ENCODE data around the gene BOD1L1.

The BOD1L1 gene

DNA sequence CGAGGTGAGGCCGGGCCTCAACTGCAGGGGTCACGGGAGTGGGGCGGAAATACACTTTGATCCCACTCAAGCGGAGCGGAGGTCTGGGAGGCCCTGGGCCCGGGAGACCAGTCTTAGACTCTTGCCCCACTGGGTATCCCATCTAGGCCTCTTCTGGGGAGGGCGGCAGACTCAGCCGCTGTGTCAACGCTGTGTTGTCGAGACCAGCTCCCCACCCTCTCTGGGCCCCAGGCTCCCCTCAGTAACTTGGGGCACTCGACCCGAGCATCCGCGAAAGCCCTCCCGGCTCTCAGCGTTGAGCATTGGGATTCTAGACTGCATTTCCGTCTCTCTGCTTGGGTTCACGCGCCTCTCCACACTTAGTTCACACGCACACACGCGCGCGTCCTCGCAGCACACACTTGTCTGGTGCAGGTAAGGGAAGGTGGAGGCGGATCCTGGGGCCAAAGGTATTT is 84.9 kb downstream of the BOD1L1 start:
- Mint-ChIP-seq H3K9me3 (no peaks in the 10 kb centered on the region), H3K27me3 (peaks cover 85% of the 10 kb centered on the region), H3K27ac (no peak overlapping the region), H3K4me3 (no peak overlapping the region), H3K36me3 (ENCODE audit: low read depth) (no peaks in the 10 kb centered on the region), H3K4me1 (ENCODE audit: low read depth) (peaks cover 64% of the 10 kb centered on the region)
- DNase-seq = no peak

DNA sequence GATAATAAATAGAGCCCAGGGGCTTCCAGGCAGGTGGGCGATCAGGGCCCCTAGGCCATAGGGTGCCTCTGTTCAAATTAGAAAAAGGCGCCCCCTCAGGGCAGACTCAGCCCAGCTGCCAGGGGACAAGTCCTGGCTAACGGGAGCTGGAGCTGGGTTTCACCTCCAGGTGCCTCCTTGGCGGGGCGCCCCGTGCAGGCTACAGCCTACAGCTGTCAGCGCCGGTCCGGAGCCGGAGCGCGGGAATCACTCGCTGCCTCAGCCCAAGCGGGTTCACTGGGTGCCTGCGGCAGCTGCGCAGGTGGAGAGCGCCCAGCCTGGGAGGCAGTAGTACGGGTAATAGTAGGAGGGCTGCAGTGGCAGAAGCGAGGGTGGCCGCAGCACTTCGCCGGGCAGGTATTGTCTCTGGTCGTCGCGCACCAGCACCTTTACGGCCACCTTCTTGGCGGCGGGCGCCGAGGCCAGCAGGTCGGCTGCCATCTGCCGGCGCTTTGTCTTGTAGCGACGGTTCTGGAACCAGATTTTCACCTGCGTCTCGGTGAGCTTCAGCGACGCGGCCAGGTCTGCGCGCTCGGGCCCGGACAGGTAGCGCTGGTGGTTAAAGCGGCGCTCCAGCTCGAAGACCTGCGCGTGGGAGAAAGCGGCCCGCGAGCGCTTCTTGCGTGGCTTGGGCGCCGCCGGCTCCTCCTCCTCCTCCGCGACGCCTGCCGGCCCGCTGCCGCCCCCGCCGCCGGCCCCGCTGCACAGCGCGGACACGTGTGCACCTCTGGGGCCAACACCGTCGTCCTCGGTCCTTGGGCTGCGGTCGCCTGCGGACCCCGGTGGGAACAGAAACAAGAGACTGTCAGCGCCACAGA is 85.6 kb downstream of the BOD1L1 start:
- Mint-ChIP-seq H3K27me3 (peaks cover 90% of the 10 kb centered on the region), H3K27ac (no peak overlapping the region)
- no peak for DNase-seq

DNA sequence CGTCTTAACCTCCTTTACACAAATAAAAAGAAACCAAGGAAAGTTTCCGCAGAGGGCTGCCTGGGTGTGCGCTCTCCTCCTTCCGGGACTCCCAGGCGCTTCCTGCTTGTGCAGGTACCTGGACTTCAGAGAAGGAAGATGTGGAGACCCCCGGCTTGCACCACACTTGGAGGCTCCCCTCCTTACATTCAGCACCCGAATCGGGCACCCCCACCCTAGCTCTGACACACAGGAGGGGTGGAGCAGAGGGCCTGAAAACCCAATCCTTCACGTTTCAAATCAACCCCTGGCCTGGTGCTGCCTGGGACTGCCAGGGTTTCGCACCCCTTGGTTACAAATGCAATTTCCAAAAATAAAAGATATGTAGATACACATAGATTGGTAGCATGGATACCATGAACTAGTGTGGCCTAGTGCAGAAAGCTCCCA is 86.3 kb downstream of the BOD1L1 start:
- peaks cover 54% of the 10 kb centered on the region for H3K4me1 Mint-ChIP-seq (ENCODE audit: low read depth)
- no peaks in the 10 kb centered on the region for H3K36me3 Mint-ChIP-seq (ENCODE audit: low read depth)
- no peaks in the 10 kb centered on the region for H3K9me3 Mint-ChIP-seq
- peaks cover 90% of the 10 kb centered on the region for H3K27me3 Mint-ChIP-seq
- no peak overlapping the region for H3K4me3 Mint-ChIP-seq
- DNase-seq = no peak
- peak overlapping the region; percentile 40 for H3K27ac Mint-ChIP-seq

More for the DNA sequence above, 85.6 kb downstream of the BOD1L1 start:
- Mint-ChIP-seq H3K4me3 (peak overlapping the region; percentile 29), H3K9me3 (no peaks in the 10 kb centered on the region), H3K36me3 (ENCODE audit: low read depth) (no peaks in the 10 kb centered on the region), H3K4me1 (ENCODE audit: low read depth) (peaks cover 62% of the 10 kb centered on the region)

DNA sequence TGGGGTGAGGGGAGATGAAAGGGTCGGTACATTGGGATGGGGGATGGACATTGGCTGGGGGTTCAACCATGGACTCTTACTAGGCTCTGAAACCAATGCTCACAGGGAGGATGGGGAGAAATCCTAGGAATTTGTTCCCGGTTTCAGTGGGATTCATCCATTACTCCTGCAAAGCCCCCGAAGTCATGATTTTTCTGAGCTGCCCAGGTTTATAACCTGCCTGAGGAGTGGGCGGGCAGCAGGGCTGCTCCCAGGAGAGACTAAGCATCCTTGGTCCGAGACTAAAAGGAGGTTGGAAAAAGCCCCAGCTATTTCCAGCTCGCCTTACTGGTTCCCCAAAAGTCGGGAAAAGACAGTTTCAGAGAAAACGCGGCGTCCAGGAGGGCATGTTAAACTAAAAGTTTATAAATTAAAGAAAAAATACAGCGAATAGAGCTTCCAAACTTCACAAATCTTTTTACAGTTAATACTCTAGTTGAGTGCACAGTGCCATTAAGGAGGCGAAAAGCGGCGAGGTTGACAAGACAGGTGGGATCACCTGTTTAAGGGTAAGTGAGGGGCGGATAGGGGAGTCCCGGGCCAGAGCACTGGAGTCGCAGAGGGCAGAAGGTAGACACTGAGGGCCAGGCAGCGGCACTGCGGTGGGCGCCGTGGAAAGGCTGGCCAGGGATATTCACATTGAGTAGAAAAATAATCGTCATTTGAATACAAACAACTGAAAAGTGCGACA is 86.9 kb downstream of the BOD1L1 start:
- H3K4me1 Mint-ChIP-seq (ENCODE audit: low read depth) = peaks cover 52% of the 10 kb centered on the region
- H3K9me3 Mint-ChIP-seq = no peaks in the 10 kb centered on the region
- no peak overlapping the region for H3K4me3 Mint-ChIP-seq

DNA sequence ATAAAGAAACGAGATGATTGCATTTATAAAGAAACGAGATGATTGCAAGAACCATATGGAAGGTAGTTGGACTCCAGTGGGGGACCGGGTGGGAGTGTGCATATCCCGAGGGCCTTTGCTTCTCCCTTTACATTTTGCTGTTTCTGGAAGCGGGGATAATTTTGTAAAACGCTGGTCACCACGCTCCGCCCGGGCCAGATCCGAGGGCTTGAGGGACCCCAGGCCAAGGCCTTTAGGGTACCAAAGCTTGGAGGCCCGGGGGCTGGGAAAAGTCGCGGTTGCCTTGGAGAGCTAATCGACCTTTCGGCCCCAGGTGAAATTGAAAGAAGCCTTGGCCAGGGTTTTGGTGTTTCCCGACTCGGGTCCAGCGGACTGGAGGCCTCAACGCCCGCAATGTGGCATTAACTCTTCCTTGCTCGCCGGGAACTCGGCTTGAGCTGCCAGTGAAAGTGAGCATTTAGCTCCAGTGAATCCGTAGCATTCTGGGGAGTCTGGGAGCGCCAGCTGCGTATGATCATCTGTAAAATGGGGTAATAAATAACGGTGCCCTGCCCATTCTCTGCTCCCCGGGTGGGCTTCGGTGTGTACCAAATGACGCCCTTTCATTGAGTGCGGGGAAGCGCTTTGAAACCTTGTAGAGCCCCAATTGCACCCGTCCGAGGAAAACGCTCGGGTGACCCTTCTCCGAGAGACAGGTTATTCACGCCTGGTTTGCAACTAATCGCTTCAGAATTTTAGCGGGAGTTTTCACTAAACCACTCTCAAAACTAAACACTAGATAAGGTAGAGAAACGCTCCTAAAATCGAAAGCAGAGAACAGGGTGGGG is 87.7 kb downstream of the BOD1L1 start:
- peaks cover 92% of the 10 kb centered on the region for H3K27me3 Mint-ChIP-seq

More for the DNA sequence above, 86.9 kb downstream of the BOD1L1 start:
- Mint-ChIP-seq H3K27ac (no peak overlapping the region), H3K36me3 (ENCODE audit: low read depth) (no peaks in the 10 kb centered on the region), H3K27me3 (peaks cover 92% of the 10 kb centered on the region)
- DNase-seq = no peak

DNA sequence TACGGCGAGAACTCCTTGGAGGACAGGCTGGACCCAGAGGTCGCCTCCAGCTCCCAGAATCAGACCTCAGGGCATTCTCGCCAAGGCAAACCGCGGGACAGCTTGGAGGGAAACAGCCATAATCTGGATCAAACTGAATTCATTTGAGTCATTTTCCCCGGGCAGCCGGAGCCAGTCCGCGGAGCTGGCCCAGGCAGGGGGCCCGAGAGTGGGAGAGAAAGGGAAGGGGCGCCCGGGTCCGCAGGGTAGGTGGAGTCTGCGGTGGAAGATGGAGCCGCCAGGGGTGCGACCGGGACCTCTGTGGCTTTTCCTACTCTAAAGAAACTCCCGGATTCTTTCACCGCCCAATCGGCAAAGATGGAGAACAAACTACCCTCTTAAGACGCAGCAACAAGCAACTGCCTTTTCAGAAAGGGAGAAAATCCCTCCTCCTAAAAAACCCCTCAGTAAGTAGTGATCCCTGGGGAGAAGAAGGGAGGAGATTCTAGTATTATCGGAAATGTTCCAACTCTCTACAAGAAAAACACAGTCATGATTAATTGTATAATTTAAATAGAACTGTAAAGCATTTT is 88.4 kb downstream of the BOD1L1 start:
- Mint-ChIP-seq H3K4me3 (no peak overlapping the region), H3K9me3 (no peaks in the 10 kb centered on the region), H3K27ac (peak overlapping the region; percentile 26), H3K4me1 (ENCODE audit: low read depth) (peaks cover 46% of the 10 kb centered on the region), H3K27me3 (peaks cover 95% of the 10 kb centered on the region), H3K36me3 (ENCODE audit: low read depth) (no peaks in the 10 kb centered on the region)
- no peak for DNase-seq

More for the DNA sequence above, 87.7 kb downstream of the BOD1L1 start:
- no peak for DNase-seq
- Mint-ChIP-seq H3K36me3 (ENCODE audit: low read depth) (no peaks in the 10 kb centered on the region), H3K4me1 (ENCODE audit: low read depth) (peaks cover 45% of the 10 kb centered on the region), H3K27ac (no peak overlapping the region), H3K9me3 (no peaks in the 10 kb centered on the region), H3K4me3 (peak overlapping the region; percentile 20)

DNA sequence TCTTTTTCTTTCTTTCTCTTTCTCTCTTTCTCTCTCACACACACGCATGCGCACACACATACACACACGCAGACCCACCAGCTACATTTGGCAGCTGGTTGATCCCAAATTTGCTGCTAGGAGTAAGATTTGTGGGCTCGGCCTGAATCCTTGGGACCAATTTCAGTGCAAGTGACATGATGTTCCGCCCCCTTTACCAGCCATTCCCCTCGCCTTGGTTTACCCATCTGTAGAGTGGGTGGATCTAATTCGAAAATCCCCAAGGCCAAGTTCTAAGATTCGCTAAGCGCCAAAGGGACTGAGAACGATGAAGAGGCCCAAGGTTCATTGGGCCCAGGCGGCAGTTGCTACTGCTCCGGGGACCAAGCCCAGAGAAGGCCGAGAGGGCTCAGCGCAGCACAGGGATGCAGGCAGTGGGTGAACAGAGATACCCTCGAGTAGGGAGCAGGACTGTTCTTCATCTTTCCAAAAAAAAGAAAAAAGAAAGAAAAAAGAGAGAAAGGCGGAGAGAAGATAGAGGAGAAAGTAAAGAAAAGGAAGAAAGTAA is 89.0 kb downstream of the BOD1L1 start:
- no peak overlapping the region for H3K4me3 Mint-ChIP-seq

DNA sequence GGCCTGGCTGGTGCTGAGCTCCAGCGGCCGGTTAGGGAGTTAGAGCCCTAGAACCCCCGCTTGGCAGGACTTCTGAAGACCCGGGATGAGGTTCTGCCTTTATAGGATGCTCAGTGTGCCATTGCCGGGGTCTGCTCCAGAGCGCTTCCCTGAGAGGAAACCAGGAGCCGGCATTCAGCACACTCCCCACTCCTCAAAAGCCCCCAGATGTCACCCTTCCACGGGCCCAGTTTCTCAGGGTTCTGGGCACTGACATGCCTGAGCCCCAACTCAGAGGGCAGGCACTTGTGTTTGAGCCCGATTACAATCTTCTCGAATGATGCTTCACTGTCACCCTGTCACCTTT is 89.7 kb downstream of the BOD1L1 start:
- no peak for DNase-seq
- Mint-ChIP-seq H3K9me3 (no peaks in the 10 kb centered on the region), H3K4me3 (no peak overlapping the region), H3K27me3 (peaks cover 98% of the 10 kb centered on the region), H3K27ac (no peak overlapping the region), H3K4me1 (ENCODE audit: low read depth) (peaks cover 44% of the 10 kb centered on the region), H3K36me3 (ENCODE audit: low read depth) (no peaks in the 10 kb centered on the region)

More for the DNA sequence above, 89.0 kb downstream of the BOD1L1 start:
- Mint-ChIP-seq H3K9me3 (no peaks in the 10 kb centered on the region), H3K4me1 (ENCODE audit: low read depth) (peaks cover 46% of the 10 kb centered on the region), H3K27me3 (peaks cover 98% of the 10 kb centered on the region), H3K27ac (peak overlapping the region; percentile 50), H3K36me3 (ENCODE audit: low read depth) (no peaks in the 10 kb centered on the region)
- no peak for DNase-seq

DNA sequence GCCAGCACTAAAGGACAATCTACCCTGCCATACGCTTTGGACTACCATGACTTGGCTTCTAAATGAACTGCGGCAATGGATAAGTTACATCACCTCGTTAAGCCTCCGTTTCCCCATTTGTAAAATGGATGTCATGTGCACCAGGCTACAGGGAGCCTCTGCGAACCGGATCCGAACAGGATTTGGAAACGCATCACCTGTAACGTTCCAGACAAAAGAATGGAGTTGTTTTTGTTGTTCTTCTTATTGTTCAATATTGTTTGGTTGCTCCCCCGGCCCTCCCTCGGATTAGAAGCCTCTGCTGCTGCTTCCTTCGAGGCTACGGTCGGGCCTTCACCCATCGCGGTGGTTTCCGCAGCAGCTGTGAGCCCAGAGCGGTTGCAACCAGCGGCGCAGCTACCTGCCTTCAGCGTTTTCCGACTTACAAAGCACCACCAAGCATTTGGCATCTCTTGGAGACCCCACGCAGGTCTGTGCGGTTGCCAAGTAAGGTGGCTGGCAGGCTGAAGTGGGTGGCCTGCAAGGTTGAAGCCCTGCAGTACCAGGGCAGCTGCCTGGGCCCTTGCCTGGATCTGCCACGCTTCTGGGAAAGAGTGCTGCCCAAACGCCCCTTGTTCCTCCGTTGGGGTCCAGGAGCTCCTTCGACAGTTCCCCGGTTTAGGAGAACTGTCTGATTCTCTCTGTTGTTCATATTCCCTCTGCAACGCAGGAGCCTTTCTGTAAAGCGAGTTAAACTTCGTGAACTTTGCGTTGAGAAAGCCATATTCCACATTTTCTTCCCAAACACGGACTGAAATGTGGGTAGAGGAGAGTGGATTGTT is 90.3 kb downstream of the BOD1L1 start:
- no peak for DNase-seq
- peaks cover 39% of the 10 kb centered on the region for H3K4me1 Mint-ChIP-seq (ENCODE audit: low read depth)
- peaks cover 98% of the 10 kb centered on the region for H3K27me3 Mint-ChIP-seq
- H3K36me3 Mint-ChIP-seq (ENCODE audit: low read depth) = no peaks in the 10 kb centered on the region
- H3K27ac Mint-ChIP-seq = no peak overlapping the region
- H3K9me3 Mint-ChIP-seq = no peaks in the 10 kb centered on the region
- H3K4me3 Mint-ChIP-seq = no peak overlapping the region

DNA sequence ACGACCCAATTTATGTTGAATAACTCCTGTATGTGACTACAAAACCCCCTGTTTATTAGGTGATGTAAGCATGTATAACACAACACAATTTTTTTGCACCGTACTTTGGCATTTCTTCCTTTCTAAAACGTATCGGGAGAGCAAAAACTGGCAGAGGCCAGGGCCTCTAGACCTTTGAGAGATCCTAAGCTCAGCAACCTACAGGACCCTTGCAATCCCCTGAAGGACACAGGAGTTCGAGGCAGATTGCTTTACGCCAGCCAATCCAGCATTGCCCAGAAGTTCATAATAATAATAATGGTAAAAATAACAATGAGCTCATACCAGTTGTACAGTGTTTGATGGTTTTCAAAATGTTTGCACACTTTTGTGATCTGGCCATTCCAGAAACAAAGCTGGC is 90.9 kb downstream of the BOD1L1 start:
- DNase-seq = no peak
- H3K4me1 Mint-ChIP-seq (ENCODE audit: low read depth) = peaks cover 35% of the 10 kb centered on the region
- H3K4me3 Mint-ChIP-seq = no peak overlapping the region
- H3K27ac Mint-ChIP-seq = no peak overlapping the region
- no peaks in the 10 kb centered on the region for H3K9me3 Mint-ChIP-seq
- no peaks in the 10 kb centered on the region for H3K36me3 Mint-ChIP-seq (ENCODE audit: low read depth)
- peaks cover 98% of the 10 kb centered on the region for H3K27me3 Mint-ChIP-seq

DNA sequence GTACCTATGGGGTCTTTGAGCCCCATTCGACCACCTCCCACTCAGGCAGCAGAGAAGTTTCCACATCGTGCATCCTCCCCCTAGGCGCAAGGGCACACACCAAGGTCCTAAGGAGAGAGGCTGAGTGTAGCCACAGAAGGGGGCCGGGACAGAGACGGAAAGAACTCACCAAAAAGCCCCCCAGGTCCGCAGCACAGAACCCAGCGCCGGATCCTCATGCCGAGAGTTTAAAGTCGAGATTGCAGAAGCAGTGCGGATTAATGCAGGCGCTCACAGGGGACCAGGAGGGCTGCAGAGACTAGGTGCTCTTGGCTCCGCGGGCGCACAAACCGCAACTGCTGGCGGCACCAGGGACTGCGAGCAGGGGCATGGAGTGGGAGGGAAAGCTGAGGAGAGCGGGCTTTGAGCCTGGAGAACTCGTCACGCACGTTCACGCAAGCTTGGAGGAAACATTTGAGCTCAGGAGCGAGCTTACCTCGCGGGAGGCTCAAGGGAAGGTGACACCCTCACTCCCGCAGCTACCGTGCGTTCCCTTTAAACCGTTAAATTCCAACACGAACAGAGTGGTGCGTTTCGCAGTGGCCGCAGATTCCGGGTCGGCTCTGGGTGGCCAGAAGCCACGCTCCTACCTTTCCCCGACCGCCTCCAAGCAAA is 91.7 kb downstream of the BOD1L1 start:
- no peak overlapping the region for H3K4me3 Mint-ChIP-seq
- DNase-seq = no peak
- no peaks in the 10 kb centered on the region for H3K9me3 Mint-ChIP-seq
- peaks cover 36% of the 10 kb centered on the region for H3K4me1 Mint-ChIP-seq (ENCODE audit: low read depth)
- no peaks in the 10 kb centered on the region for H3K36me3 Mint-ChIP-seq (ENCODE audit: low read depth)
- H3K27me3 Mint-ChIP-seq = peaks cover 98% of the 10 kb centered on the region
- H3K27ac Mint-ChIP-seq = peak overlapping the region; percentile 47

DNA sequence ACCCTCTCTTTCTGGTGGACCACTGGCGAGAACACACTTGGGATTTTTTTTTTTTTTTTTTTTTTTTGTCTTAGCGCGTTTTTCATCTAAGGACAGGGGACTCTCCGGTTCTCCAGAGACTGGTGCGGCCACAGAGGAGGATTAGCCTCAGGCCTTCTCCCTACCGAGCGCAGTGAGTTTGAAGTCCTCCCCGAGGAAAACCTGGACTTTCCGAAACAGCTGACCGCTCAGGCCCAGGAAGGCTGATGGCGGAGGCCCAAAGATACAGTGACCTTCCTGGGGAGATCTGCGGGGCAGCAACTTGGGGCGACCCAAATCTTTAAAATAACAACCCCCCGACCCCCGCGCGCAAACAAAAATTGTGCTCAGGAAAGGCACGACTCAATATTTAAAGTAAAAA is 92.4 kb downstream of the BOD1L1 start:
- peaks cover 30% of the 10 kb centered on the region for H3K4me1 Mint-ChIP-seq (ENCODE audit: low read depth)
- H3K27ac Mint-ChIP-seq = no peak overlapping the region
- no peaks in the 10 kb centered on the region for H3K36me3 Mint-ChIP-seq (ENCODE audit: low read depth)
- no peaks in the 10 kb centered on the region for H3K9me3 Mint-ChIP-seq
- H3K27me3 Mint-ChIP-seq = peaks cover 98% of the 10 kb centered on the region
- DNase-seq = no peak
- H3K4me3 Mint-ChIP-seq = no peak overlapping the region

Data from activated T-cell treated with anti-CD3 and anti-CD28 coated beads, Interleukin-2, amount 50 U/mL, for 24 hours (primary cell).